ENCODE measurements around the gene KRI1. TPM values are rescaled to one million over a fixed set of nuclear protein-coding genes. Genes with fewer than 3 reads are reported as not detected.

KRI1 gene
- total RNA-seq, 4 donors from 2014 or later, result 16.8 to 24.1 (median 19.9) TPM

DNA sequence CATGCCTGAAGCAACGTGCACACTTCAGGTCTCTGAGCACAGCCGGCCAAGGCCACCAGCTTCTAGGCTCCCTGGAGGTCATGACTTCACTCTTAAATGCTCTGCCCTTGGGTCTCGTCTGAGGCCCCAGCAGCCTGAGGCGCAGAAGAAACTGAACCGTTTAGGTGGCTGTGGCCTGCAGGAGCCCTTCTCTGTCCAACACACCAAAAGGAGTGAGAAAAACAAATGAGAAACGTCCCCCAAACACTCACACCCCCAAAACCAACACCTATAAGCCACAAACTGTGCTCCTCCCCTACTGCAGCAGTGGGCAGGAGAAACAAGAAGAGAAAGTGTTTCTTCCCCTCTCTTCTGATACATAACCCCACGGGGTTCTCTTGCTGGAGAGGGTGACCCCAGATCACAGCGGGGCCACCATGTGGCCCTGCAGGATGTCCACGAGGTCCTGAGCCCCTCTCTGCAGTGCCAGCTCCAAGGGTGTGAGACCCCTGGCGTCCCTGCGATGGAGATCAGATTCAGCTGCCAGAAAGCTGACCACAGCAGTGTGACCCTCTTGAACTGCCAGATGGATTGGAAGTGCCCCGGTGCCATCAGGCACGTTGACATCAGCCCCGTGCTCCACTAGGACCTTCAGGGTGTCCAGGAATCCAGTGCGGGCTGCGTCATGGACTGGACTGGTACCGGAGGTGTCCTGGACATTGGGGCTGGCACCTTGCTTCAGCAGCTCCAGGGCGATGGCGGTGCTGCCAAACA, 1.0 kb upstream of the KRI1 start:
- ATAC-seq (no peak), DNase-seq (no peak)
- Histone ChIP-seq H3K4me3 (peak overlapping the region; percentile 68 to 94 (median 86)), H3K27me3 (no peaks in the 10 kb centered on the region), H3K4me1 (peaks cover 34 to 35% of the 10 kb centered on the region in 2 donors), H3K27ac (peak overlapping the region; percentile 84 to 92 (median 92)), H3K36me3 (peaks cover 0 to 3% of the 10 kb centered on the region in 2 donors), H3K9me3 (no peaks in the 10 kb centered on the region)
- in situ Hi-C loops (cut with MboI; ENCODE audit: low sequenced_read_pairs in 4 of 4) (loop anchor here in 2 of 4 donors (10.0 to 25.0 kb wide), 2 partner anchors 62 to 155 kb away; partner anchors contain the start of genes CDC37 (in 1 of the 2), KEAP1 (in 1 of the 2) and PDE4A (in 1 of the 2)), intact Hi-C loops (cut with DNase I; ENCODE audit: low total_unique reads) (loop anchor here (1.0 to 10.0 kb wide), 4 partner anchors 24 to 305 kb away; partner anchors contain the start of genes ATG4D, CARM1, ILF3 and TMED1)
- no peak for TF ChIP-seq POLR2A (IDR thresholded peaks at IDR 0.05)
- TF ChIP-seq CTCF (IDR thresholded peaks at IDR 0.05 in 4 of 5, conservative IDR thresholded peaks at IDR 0.05 in 1 of 5), result no peak

- in situ Hi-C loops (cut with MboI; ENCODE audit: low sequenced_read_pairs in 4 of 4) (loop anchor here in 2 of 4 donors (10.0 to 25.0 kb wide), 2 partner anchors 62 to 154 kb away; partner anchors contain the start of genes CDC37 (in 1 of the 2), KEAP1 (in 1 of the 2) and PDE4A (in 1 of the 2)), intact Hi-C loops (cut with DNase I; ENCODE audit: low total_unique reads) (loop anchor here (1.0 to 10.0 kb wide), 4 partner anchors 23 to 306 kb away; partner anchors contain the start of genes ATG4D, CARM1, ILF3 and TMED1)
- Histone ChIP-seq H3K9me3 (no peaks in the 10 kb centered on the region), H3K27me3 (no peaks in the 10 kb centered on the region), H3K4me3 (peak overlapping the region; percentile 68 to 94 (median 86)), H3K36me3 (peaks cover 0 to 3% of the 10 kb centered on the region in 2 donors), H3K4me1 (peaks cover 34 to 35% of the 10 kb centered on the region in 2 donors), H3K27ac (peak overlapping the region; percentile 84 to 92 (median 92))
- DNase-seq (no peak), ATAC-seq (no peak)
- TF ChIP-seq CTCF (IDR thresholded peaks at IDR 0.05 in 4 of 5, conservative IDR thresholded peaks at IDR 0.05 in 1 of 5) (no peak), POLR2A (IDR thresholded peaks at IDR 0.05) (no peak)
Observed at GRCh38 chr19:10566408-10566657, 523 bp upstream of the KRI1 start.

DNA sequence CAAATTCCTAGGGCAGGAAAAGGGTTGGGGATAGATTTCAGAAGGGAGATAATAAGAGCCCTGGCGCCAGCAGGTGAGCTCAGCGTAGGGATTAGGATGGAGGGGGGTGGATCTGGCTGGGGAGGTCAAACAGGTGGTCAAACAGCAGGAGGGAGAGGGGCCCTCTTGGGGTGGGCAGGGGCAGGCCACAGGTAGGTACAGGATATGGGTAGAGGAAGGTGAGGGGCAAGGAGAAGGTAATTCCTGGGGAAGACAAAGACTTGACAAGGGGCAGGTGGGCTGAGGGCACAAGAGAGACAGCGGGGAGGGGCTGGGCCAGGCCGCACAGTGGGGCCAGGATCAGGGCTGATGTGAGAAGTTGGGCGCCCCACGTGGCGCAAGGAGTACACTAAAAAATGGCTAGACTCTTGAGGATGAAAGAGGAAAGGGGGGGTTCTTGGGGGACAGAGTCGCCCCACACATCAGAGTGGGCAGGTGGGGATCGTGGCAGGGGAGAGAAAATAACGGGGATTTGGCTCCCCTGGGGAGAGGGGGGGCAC, 713 bp downstream of the KRI1 start:
- in situ Hi-C loops (cut with MboI; ENCODE audit: low sequenced_read_pairs in 4 of 4) (loop anchor here in 2 of 4 donors (10.0 to 25.0 kb wide), 2 partner anchors 60 to 153 kb away; partner anchors contain the start of genes CDC37 (in 1 of the 2), KEAP1 (in 1 of the 2) and PDE4A (in 1 of the 2)), intact Hi-C loops (cut with DNase I; ENCODE audit: low total_unique reads) (loop anchor here (5.0 to 10.0 kb wide), 3 partner anchors 87 to 307 kb away; partner anchors contain the start of genes CARM1, ILF3 and TMED1)
- H3K27me3 ChIP-seq, result no peaks in the 10 kb centered on the region
- H3K4me1 ChIP-seq, result peaks cover 34 to 35% of the 10 kb centered on the region in 2 donors
- H3K9me3 ChIP-seq, result no peaks in the 10 kb centered on the region
- peak overlapping the region; percentile 68 to 94 (median 86) for H3K4me3 ChIP-seq
- H3K36me3 ChIP-seq, result peaks cover 0 to 10% of the 10 kb centered on the region in 2 donors
- no peak for ATAC-seq
- no peak for DNase-seq
- TF ChIP-seq CTCF (IDR thresholded peaks at IDR 0.05 in 4 of 5, conservative IDR thresholded peaks at IDR 0.05 in 1 of 5), result no peak
- no peak for TF ChIP-seq POLR2A (IDR thresholded peaks at IDR 0.05)
- H3K27ac ChIP-seq, result peak overlapping the region; percentile 84 to 92 (median 92)

DNA sequence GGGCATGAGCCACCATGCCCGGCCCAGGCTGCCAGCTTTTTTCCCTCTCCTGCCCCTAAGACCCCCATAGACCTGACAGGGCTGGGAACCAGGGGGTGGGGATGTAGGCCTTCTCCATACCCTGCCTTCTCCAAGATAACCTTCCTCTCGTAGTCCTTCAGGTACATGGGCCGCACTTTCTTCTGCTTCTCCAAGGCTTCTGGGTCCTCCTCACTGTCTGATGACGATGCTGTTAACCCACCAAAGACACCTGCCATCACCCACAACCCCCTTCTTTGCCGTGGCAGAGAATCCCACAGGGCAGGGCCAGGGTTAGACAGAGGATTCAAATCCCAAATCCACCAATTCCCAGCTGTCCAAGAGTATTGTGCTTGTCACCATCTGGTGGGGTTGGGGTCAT, 3.2 kb downstream of the KRI1 start:
- Histone ChIP-seq H3K36me3 (peaks cover 0 to 34% of the 10 kb centered on the region in 2 donors), H3K27ac (no peak overlapping the region), H3K27me3 (no peaks in the 10 kb centered on the region), H3K9me3 (no peaks in the 10 kb centered on the region), H3K4me3 (no peak overlapping the region), H3K4me1 (peaks cover 19 to 20% of the 10 kb centered on the region in 2 donors)
- no peak for TF ChIP-seq POLR2A (IDR thresholded peaks at IDR 0.05)
- no peak for TF ChIP-seq CTCF (IDR thresholded peaks at IDR 0.05 in 4 of 5, conservative IDR thresholded peaks at IDR 0.05 in 1 of 5)
- intact Hi-C loops (cut with DNase I; ENCODE audit: low total_unique reads), result loop anchor here (10.0 kb wide), 1 partner anchor 272 kb away; the partner anchor contains the start of gene TMED1
- ATAC-seq (no peak), DNase-seq (no peak)
- in situ Hi-C loops (cut with MboI; ENCODE audit: low sequenced_read_pairs in 4 of 4), result loop anchor here in 2 of 4 donors (10.0 to 25.0 kb wide), 2 partner anchors 58 to 150 kb away; partner anchors contain the start of genes CDC37 (in 1 of the 2), KEAP1 (in 1 of the 2) and PDE4A (in 1 of the 2)

All from gastrocnemius medialis (tissue), 4 donors.